AML-193 (cell line): Measurements from ENCODE around the gene CFB.

Source experiments
- DNase-seq, 2 experiments: peaks; one replicate each; lab custom pipeline; 2025; lab: John Stamatoyannopoulos, UW

The CFB gene

GRCh38 chr6:31948306-31948705 is 2.4 kb downstream of the CFB start:
- DNase-seq: no peak

- no peak for DNase-seq
These were observed 3.0 kb downstream of the CFB start for GRCh38 chr6:31948753-31949413.

- no peak for DNase-seq
These were observed 4.1 kb downstream of the CFB start for GRCh38 chr6:31949926-31950548.

- peak; percentile 51 to 58 for DNase-seq
These were observed 6.4 kb downstream of the CFB start for GRCh38 chr6:31952140-31952805.

GRCh38 chr6:31952890-31953289 is 7.0 kb downstream of the CFB start:
- DNase-seq: peak in 1 of 2 experiments; percentile 9

- no peak for DNase-seq
These were observed 8.6 kb downstream of the CFB start for GRCh38 chr6:31954511-31954910.

GRCh38 chr6:31956796-31957195 is 10.9 kb downstream of the CFB start:
- no peak for DNase-seq

GRCh38 chr6:31958412-31958740 is 12.5 kb downstream of the CFB start:
- no peak for DNase-seq

GRCh38 chr6:31958741-31959739 is 13.1 kb downstream of the CFB start, which contains the start of the genes NELFE and SKIC2:
NELFE (minus strand) TSS chr6:31958971; CDS start chr6:31958446, 525 bp downstream.
SKIC2 (plus strand) TSS chr6:31959175; CDS start chr6:31959193, 18 bp downstream.
- peak; percentile 99 for DNase-seq

GRCh38 chr6:31961616-31962015 is 15.7 kb downstream of the CFB start:
- no peak for DNase-seq

GRCh38 chr6:31963921-31964320 is 18.0 kb downstream of the CFB start:
- DNase-seq: no peak

- no peak for DNase-seq
These were observed 19.8 kb downstream of the CFB start for GRCh38 chr6:31965700-31966099.

- no peak for DNase-seq
These were observed 20.6 kb downstream of the CFB start for GRCh38 chr6:31966506-31966905.

- no peak for DNase-seq
These were observed 21.4 kb downstream of the CFB start for GRCh38 chr6:31966997-31967925.

- no peak for DNase-seq
These were observed 22.0 kb downstream of the CFB start for GRCh38 chr6:31967926-31968320.

- DNase-seq: no peak
These were observed 22.4 kb downstream of the CFB start for GRCh38 chr6:31968326-31968725.

GRCh38 chr6:31968791-31969711 is 23.2 kb downstream of the CFB start:
- DNase-seq: no peak

GRCh38 chr6:31969712-31970603 is 24.1 kb downstream of the CFB start:
- DNase-seq: no peak
